Liver (tissue), 2 donors: ENCODE measurements around the gene AXIN2.

Experiments used
- ATF3 ChIP-seq: IDR thresholded peaks from 2 replicates; pipeline ENCODE4 v1.6.1; 2016; ENCODE audit warnings: antibody characterized with exemption
- TF ChIP-seq, protein P1 (sequence below): IDR thresholded peaks from 2 replicates; pipeline ENCODE4 v1.6.1; 2016; ENCODE audit warnings: antibody characterized with exemption, mild to moderate bottlenecking
- donor health status: healthy.

- TF ChIP-seq, protein P1, sequence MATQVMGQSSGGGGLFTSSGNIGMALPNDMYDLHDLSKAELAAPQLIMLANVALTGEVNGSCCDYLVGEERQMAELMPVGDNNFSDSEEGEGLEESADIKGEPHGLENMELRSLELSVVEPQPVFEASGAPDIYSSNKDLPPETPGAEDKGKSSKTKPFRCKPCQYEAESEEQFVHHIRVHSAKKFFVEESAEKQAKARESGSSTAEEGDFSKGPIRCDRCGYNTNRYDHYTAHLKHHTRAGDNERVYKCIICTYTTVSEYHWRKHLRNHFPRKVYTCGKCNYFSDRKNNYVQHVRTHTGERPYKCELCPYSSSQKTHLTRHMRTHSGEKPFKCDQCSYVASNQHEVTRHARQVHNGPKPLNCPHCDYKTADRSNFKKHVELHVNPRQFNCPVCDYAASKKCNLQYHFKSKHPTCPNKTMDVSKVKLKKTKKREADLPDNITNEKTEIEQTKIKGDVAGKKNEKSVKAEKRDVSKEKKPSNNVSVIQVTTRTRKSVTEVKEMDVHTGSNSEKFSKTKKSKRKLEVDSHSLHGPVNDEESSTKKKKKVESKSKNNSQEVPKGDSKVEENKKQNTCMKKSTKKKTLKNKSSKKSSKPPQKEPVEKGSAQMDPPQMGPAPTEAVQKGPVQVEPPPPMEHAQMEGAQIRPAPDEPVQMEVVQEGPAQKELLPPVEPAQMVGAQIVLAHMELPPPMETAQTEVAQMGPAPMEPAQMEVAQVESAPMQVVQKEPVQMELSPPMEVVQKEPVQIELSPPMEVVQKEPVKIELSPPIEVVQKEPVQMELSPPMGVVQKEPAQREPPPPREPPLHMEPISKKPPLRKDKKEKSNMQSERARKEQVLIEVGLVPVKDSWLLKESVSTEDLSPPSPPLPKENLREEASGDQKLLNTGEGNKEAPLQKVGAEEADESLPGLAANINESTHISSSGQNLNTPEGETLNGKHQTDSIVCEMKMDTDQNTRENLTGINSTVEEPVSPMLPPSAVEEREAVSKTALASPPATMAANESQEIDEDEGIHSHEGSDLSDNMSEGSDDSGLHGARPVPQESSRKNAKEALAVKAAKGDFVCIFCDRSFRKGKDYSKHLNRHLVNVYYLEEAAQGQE = no peak
- no peak for TF ChIP-seq ATF3
Observed at GRCh38 chr17:65503557-65503956, 57.9 kb downstream of the AXIN2 start.
